Activated T-helper 1 cell treated with Interleukin-2 at 50 U/mL for 16 hours (primary cell): ENCODE results near the gene KRT5.
"Not testable (repeated sequence)": the region's sequence is repeated elsewhere in the genome, so short reads cannot be mapped to it uniquely, and the experiment has no call there.

ENCODE experiments used
- DNase-seq: peaks from one replicate; pipeline ENCODE4 v3.0.0-alpha.2; 2020; ENCODE audit warnings: low read depth

KRT5 gene

DNA sequence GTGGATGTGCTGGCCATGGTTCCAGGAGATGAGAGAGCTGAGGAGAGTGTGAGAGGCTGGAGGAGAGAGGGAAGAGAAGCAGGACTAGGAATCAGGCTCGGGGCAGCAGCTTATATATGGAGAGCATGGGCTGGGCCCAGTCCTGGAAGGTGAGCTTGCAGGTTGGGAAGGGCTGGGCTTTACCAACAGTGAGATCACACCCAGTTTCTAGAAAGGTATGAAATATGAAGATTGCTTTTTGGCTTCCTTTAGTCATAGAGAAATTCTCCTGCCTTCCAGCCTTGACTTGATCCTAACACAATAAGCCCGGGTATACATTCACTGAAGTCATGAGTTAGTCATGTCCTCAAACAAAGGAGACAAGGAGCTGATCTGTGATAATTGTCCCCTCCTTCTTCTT lies 27.0 kb downstream of the KRT5 start, which contains the start of gene KRT6A:
TSS of gene KRT6A (minus strand) at position 86 of the 400 bp plus-strand sequence. CDS start at position 17, 69 bp downstream.
- DNase-seq, result no peak

GRCh38 chr12:52492405-52492804 lies 27.8 kb downstream of the KRT5 start:
- not testable (repeated sequence) for DNase-seq

DNA sequence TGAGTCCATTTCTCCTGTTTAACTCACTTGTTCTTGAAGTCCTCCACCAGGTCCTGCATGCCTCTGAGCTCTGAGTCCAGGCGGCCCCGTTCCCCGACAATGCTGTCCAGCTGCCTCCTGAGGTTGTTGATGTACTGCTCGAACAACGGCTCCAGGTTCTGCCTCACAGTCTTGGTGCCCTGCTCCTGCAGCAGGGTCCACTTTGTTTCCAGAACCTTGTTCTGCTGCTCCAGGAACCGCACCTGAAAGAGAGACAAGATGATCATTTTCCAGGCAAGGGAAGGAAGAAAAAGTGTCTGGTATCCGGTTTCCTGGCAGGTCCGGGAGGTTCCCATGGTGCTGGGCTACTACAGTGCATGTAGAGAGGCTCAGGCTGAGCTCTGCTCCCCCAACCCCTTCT lies 28.7 kb downstream of the KRT5 start:
- not testable (repeated sequence) for DNase-seq

GRCh38 chr12:52488736-52489135 lies 31.5 kb downstream of the KRT5 start:
- DNase-seq, result no peak

DNA sequence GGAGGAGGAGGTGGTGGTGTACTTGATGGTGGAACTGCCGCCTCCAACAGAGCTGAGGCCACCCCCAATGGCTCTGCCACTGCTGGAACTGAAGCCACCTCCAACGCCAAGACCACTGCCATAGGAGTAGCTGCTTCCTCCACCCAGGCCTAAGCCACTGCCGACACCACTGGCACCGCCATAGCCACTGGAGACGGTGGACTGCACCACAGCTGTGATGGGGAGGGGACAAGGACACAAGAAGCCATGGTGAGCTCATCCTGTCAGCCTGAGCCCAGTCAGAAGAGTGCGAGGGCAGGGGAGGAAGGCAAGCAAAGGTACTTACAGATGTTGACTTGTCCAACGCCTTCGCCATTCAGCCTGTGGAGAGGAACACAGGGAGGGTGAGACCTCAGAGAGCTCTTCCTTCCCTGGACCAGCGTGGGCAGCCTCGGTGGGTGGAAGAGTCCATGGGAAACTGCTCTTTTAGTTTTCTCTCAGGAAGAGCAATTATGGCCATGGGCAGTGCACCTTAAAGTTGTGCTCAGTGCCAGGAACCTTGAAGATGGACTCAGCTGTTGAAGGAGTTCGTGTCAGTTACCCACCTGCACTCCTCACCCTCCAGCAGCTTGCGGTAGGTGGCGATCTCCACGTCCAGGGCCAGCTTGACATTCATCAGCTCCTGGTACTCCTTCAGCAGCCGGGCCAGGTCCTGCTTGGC lies 32.3 kb downstream of the KRT5 start:
- not testable (repeated sequence) for DNase-seq

- no peak for DNase-seq
Observed at GRCh38 chr12:52487211-52487610, 33.0 kb downstream of the KRT5 start.

DNA sequence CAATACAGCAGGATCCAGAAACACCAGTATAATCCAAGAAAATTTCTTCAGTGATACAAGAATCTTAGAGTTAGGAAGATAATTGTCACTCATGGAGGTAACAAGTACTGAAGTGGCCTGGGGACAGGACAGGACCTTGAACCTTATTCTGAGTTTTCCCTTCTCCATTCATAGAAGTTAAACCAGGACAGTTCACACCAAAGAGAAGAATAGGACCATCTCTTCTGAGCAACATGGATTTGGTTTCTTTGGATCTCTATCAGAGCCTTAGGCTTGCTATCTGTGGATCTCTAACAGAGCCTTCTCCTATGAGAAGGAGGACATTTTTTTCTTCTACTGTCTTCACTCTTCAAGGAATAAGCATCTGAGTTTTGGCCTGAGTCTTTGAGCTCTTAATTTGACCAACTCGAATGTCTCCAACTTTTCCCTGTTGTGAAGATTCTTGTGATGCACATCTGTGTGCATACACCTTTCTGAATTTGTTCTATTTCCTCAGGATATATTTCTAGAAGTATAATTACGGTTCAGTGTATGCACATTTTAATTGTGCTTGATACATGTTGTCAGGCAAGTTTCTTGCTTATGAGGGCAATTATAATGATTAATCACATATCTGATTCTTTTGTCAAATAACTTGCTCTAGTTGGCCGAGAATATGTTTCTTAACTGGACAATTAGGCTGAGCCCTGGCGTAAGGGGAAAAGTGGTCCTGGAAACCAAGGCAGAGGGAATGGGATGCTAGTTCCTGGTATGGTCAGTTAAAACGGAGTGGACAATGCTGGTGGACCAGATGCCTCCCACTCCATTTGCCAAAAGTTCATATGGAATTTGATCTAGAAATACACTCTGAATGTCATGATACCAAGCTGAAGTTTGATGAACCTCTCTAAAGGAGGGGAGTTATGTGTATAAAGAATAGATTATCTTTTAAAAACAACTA lies 33.8 kb downstream of the KRT5 start:
- DNase-seq, result no peak

DNA sequence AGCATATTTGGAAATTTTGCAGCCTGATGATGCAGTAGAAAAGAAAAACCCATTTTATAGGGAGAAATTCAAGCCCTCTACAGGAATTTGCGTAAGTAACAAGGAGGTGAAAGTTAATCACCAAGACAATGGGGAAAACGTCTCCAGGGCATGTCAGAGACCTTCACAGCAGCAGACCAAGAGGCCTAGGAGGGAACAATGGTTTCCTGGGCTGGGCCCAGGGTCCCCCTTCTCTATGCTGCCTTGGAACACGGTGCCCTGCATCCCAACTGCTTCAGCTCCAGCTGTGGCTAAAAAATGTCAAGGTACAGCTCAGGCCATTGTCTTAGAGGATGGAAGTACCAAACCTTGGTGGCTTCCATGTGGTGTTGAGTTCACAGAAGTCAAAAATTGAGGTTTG lies 40.1 kb downstream of the KRT5 start:
- no peak for DNase-seq

DNA sequence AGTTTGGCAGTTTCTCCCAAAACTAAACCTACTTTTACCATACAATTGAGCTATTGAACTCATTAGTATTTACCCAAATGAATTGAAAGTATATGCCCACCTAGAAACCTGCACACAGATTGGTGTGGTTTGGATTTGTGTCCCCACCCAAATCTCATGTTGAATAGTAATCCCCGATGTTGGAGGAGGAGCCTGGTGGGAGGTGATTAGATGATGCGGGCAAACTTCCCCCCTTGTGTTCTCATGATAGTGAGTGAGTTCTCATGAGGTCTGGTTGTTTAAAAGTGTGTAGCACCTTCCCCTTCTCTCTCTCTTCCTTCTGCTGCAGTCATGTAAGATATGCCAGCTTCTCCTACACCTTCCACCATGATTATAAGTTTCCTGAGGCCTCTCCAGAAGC lies 42.5 kb downstream of the KRT5 start:
- DNase-seq, result no peak

DNA sequence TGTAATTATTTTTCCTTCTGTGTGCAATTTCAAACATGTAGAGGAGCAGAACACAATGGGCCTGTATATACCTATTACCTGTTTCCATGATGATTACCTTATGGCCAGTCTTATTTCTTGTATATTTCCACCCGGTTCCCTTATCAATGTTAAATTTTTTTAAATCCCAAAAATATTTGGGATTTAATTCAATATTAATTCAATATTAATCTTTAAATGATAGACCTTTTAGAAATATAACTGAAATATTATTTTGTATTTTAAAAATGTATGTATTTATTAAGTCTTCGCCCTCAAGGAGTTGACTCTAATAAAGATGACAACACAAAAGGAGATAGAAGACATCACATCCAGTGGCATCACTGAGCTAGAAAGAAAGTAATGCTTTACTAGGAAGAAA lies 46.0 kb downstream of the KRT5 start:
- no peak for DNase-seq

DNA sequence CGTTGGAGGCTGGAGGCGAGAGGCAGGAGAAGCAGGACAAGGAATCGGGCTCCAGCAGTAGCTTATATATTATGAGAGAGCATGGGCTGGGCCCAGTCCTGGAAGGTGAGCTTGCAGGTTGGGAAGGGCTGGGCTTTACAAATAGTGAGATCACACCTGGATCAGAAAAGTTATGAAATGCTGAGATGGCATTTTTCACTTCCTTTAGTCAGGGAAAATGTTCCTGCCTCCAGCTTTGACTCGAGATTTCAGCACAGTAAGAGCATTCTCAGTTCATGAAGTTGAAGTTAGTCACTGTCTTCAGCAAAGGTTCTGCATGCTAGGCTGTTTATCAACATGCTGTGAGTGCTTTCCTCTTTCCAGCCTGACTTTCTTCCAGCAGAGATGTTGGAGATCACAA lies 46.4 kb downstream of the KRT5 start, which contains the start of gene KRT6C:
TSS of gene KRT6C (minus strand) at position 38 of the 400 bp plus-strand sequence. CDS start 68 bp downstream, outside the sequence.
- no peak for DNase-seq

- DNase-seq, result no peak
Observed at GRCh38 chr12:52469853-52470252, 50.3 kb downstream of the KRT5 start.

DNA sequence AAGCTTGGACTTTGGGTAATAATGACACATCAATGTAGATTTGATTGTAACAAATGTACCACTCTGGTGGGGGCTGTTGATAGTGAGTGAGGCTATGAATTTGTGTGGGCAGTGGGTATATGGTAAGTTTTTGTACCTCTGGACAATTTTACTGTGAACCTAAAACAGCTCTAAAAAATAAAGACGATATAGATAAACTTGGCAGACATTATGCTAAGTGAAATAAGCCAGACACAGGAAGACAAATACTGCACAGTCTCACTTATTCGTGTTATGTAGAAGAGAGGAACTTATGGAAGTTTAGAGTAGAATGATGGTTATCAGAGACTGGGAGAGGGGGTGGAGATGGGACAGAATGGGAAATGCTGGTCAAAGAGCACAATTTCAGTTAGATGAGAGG lies 55.3 kb downstream of the KRT5 start:
- DNase-seq, result no peak
